Cerebellar nuclear complex (tissue), 1 donor: ENCODE measurements around the gene AIFM3.
"Not testable (repeated sequence)": the region's sequence is repeated elsewhere in the genome, so short reads cannot be mapped to it uniquely, and the experiment has no call there.

Experiments used
- DNase-seq, 2 experiments: peaks; one replicate each; lab custom pipeline; 2025; lab: John Stamatoyannopoulos, UW

The AIFM3 gene

GRCh38 chr22:20992056-20992442 is 25.0 kb downstream of the AIFM3 start:
- no peak for DNase-seq

DNA sequence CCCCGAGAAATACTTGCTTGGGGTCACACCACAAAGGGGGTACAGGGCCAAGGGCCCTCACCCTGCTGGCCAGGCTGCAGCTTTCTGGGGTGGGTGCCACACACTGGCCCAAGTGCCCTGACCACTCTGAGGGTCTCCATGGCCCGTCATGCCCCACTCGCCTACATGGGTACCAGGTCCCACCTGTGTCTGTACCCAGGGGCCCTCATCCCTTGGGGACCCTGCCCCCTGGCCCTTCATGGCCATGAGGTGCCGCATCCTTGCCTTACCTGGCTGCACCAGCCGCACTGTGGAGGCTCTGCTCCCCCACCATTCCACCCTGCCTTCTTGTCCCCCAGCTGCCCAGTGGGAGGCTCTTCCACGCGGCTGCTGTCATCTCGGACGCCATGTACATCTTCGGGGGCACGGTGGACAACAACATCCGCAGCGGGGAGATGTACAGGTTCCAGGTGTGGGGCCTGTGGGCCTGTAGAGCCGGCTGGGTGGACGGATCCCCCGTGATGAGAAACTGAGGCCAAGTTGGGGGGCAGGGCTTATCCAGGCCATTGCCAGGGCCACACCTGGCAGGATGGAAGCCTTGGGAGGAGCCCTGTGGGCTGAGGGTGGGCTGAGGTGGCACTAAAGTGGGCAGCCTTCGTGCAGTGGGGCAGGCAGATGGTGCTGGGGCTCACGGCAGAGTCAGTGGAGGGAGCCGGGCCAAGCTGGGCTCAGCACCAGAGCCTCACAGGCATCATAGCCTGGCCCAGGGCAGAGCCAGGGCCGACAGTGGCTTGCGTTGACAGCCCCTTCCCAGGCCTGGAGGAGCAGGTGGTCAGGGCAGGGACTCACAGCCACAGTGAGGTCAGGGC is 25.6 kb downstream of the AIFM3 start:
- no peak for DNase-seq

- DNase-seq = no peak
These were observed 26.5 kb downstream of the AIFM3 start for GRCh38 chr22:20993304-20994127.

GRCh38 chr22:20994128-20994901 is 27.3 kb downstream of the AIFM3 start:
- no peak for DNase-seq

GRCh38 chr22:20994902-20995241 is 27.8 kb downstream of the AIFM3 start:
- no peak for DNase-seq

DNA sequence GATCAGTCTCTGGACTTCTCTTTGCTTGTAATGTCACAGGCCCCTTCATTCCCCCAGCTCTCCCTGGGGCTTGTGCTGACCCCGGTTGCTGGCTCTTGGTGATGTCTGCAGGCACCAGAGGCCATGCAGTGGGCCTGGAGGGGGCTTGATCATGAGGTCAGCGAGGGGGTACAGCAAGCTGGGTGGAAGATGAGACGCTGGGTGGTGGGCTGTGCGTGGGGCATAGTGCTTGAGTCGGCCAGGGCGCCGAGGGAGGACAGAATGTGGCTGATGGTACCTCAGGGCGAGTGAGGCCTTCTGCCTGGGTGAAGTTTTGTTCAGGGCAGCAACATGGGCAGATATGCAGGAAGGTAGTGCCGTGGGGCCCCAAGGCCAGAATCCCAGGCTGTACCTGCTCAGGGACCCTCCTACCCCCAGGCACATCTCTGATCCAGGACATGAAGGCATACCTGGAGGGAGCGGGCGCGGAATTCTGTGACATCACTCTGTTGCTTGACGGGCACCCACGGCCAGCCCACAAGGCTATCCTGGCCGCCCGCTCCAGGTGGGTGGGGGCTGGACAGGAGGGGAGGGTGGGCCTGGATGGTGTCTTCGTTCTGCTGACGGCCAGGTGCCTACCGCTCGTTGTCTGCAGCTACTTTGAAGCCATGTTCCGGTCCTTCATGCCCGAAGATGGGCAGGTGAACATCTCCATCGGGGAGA is 28.4 kb downstream of the AIFM3 start:
- DNase-seq = no peak

DNA sequence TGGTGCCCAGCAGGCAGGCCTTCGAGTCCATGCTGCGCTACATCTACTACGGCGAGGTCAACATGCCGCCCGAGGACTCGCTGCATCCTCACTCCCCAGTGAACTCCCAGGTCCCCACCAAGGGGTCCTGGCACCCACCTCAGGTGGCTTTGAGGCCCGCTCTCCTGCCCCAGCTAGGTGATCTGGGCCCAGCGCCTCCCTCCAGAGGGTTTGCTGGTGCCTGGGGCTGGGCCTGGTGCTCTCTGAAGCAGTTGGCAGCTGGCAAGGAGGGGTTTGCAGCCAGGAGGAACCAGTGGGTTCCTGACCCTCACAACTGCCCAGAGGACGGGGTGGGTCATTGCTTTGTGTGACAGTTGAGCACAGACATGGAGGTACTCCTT is 29.0 kb downstream of the AIFM3 start:
- no peak for DNase-seq

DNA sequence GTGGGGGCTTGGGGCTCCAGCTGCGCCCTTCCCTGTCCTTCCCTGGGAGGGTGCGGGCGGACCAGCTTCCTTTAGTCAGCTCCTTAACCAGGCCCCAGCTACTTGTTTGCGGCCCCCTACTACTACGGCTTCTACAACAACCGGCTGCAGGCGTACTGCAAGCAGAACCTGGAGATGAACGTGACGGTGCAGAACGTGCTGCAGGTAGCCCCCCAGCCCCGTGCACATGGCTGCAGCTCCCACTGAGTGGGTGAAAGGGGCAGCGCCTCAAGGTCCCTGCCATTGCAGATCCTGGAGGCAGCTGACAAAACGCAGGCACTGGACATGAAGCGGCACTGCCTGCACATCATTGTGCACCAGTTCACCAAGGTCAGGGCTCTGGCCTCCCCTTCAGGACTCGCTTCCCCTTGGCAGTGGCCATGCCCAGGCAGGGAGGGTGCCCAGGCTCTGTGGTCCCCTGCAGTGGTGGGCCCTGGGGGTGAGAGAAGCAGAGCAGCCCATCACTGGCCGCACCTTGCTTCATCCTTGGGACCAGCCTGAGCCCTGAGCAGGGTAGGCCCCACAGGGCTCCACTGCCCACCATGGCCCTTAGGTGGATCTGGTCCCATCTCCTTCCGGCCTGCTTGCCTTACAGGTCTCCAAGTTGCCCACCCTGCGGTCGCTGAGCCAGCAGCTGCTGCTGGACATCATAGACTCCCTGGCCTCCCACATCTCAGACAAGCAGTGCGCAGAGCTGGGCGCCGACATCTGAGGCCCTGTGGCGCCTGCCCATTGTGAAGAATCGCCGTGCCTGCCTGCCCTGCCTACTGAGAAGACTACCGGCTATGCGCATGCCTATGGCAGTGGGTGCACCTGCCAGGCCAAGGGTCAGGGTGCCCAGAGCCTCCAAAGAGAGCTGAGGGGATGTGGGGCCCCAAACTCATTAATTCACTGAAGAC is 29.8 kb downstream of the AIFM3 start:
- DNase-seq = no peak

DNA sequence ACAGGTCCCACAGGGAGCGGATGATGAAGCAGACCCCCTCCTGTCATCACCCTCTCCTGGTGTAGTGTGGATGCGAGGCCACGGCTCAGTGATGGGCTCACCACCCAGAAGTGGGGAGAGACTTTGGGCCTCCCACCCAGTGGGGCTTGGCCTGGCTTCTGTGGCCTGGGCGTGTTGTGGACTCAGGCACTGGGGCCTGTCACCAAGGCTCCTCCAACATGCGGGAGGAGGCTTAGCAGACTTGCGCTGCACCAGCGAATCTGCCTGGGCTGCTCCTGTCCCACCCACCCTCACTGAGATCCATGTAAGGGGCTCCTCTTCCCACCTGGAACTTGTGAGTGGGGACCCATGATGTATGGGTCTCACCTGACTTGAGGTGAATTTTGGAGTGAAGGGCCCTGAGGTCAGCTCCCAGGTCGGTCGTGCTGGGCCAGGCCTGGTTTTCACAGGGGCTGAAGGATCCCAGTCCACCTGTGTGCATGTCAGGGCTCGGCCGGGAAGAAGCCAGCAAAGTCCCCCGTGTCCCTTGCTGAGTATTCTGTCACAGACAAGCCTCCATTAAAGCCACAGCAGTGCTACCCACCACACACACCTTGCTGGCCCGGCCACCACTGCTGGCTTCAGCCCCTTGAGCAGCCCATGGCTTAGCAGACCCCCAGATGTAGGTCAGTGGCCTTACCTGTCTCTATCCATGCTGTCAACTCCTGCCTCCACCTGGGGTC is 30.6 kb downstream of the AIFM3 start:
- no peak for DNase-seq

- no peak for DNase-seq
These were observed 31.6 kb downstream of the AIFM3 start for GRCh38 chr22:20998411-20999336.

GRCh38 chr22:20999350-21000206 is 32.5 kb downstream of the AIFM3 start:
- DNase-seq = no peak

DNA sequence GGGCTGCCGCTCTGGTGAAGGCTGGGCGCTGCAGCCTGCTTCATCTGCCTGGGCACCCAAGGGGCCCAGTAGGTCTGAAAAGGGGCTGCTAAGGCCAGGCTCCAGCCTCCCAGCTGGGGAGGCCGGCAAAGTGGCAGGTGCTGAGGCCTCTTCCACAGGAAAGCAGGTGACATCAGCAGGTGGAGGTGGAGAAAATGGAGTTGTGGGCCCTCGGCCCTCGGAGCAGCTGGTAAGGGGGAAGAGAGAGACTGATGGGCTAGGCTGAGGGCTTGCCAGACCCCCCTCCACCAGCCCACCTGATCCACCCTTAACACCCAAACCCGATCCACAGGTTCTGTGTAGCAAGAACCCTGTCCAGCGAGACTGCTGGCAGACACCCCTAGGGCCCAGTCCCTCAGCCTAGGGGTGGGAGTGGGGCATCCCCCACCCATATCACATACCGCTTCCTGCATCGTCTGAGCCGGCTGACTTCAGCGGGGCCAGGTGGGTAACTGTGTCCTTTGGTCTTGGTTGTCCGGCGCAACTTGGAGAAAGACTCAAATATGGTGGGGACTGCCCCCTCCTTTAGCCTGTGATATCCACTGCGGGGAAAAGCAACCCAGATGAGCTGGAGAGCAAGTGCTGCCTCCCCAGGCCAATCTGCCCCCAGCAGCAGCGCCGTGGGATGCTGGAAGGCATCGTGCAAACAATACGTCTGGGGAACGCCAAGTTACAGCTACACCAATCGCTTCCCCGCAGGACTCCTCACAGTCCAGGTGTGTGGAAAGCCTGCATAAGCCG is 33.3 kb downstream of the AIFM3 start:
- DNase-seq = no peak

GRCh38 chr22:21000987-21001600 is 34.0 kb downstream of the AIFM3 start:
- no peak for DNase-seq

DNA sequence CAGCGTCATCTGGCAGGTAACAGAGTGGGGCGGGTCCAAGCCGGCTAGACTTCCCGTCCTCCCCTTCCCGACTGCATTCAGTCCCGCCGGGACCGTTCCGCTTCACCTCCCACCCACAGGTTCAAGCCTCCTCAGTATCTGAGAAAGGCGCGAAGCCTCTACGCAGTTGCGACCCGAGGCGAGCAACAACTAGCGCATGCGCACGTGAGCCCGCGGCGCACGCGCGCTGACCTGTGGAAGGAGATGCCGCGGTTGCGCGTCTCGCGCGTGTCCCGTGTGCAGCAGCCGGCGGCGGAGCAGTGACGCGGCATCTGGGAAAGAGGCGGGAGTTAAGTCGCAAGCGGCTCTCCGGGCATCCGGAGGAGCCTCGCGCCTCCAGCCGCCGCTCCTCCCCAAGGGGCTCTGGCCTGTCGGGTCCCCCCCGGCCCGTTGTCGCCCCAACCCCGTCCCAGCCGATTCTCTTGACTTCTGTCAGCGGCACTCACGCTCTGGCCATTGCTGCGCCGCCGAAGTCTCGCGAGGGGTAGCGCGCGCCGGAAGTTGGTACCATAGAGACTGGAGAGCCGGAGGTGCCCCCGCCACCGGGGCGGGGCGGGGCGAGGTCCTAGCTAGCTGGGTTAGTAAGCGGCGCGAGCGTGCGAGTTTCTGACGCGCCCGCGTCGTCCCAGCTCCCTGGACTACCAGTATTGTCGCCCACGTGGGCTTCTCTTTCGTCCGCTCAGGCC is 34.7 kb downstream of the AIFM3 start, which contains the start of gene THAP7:
Gene THAP7 (minus strand): TSS at position 518 of the 725 bp plus-strand sequence. CDS start 207 bp downstream, at position 311.
- DNase-seq = peak; percentile 50 to 75

GRCh38 chr22:21003782-21004181 is 36.7 kb downstream of the AIFM3 start:
- no peak for DNase-seq

DNA sequence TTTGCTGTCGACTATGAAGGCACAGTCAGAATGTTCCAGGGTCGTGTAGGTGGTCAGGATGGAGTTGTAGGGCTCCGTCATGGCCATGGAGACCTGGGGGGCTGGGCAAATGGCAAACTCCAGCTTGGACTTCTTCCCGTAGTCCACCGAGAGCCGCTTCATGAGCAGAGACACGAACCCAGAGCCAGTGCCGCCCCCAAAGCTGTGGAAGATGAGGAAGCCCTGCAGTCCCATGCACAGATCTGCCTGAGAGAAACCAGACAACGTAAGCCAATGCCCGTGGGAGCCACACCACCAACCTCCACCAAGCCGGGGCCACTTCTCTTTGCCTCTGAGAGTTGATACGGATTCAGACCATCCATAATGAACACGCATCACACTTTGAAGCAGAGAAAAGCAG is 42.2 kb downstream of the AIFM3 start:
- not testable (repeated sequence) for DNase-seq
